Glutamatergic neuron (in vitro differentiated cells): ENCODE data around the gene DPP7. TPM values are rescaled to one million over a fixed set of nuclear protein-coding genes. Genes with fewer than 3 reads are reported as not detected.

Source experiments
- DNase-seq: peaks from one replicate; pipeline ENCODE4 v3.0.0; 2022
- H3K27ac Mint-ChIP-seq: one replicate; pipeline ENCODE4 v1.8.0; 2020; ENCODE audit warnings: mild to moderate bottlenecking, mixed read lengths, inconsistent platforms; ENCODE audit not compliant: unreplicated experiment
- H3K27me3 Mint-ChIP-seq: one replicate; pipeline ENCODE4 v1.8.0; 2020; ENCODE audit warnings: mild to moderate bottlenecking, moderate library complexity, mixed read lengths, inconsistent platforms; ENCODE audit not compliant: unreplicated experiment
- H3K36me3 Mint-ChIP-seq: one replicate; pipeline ENCODE4 v1.8.0; 2020; ENCODE audit warnings: mild to moderate bottlenecking, mixed read lengths, inconsistent platforms; ENCODE audit not compliant: unreplicated experiment
- H3K4me1 Mint-ChIP-seq: one replicate; pipeline ENCODE4 v1.8.0; 2020; ENCODE audit warnings: mild to moderate bottlenecking, low read depth, mixed read lengths, inconsistent platforms; ENCODE audit not compliant: unreplicated experiment
- H3K4me3 Mint-ChIP-seq: one replicate; pipeline ENCODE4 v1.8.0; 2020; ENCODE audit warnings: mild to moderate bottlenecking, mixed read lengths, inconsistent platforms; ENCODE audit not compliant: unreplicated experiment
- H3K9me3 Mint-ChIP-seq: one replicate; pipeline ENCODE4 v1.8.0; 2020; ENCODE audit warnings: mild to moderate bottlenecking, moderate library complexity, mixed read lengths, inconsistent platforms; ENCODE audit not compliant: unreplicated experiment
- CTCF ChIP-seq: fragments of 200-600 bp; sonication (generic); IDR thresholded peaks from one replicate; pipeline ENCODE4 v1.5.0; 2021; ENCODE audit not compliant: partially characterized antibody, unreplicated experiment
- total RNA-seq: library from RNA; stranded (reverse); fragmentation: NEBNext Ultra II Directional; extraction: Animal tissue kit (Norgen Biotek cat#: 25700); gene quantifications from one replicate; pipeline ENCODE4 v1.2.1, GENCODE V29; 2021; ENCODE audit not compliant: unreplicated experiment

The DPP7 gene
- total RNA-seq, 1 donor from 2014 or later, result 30.8 TPM

DNA sequence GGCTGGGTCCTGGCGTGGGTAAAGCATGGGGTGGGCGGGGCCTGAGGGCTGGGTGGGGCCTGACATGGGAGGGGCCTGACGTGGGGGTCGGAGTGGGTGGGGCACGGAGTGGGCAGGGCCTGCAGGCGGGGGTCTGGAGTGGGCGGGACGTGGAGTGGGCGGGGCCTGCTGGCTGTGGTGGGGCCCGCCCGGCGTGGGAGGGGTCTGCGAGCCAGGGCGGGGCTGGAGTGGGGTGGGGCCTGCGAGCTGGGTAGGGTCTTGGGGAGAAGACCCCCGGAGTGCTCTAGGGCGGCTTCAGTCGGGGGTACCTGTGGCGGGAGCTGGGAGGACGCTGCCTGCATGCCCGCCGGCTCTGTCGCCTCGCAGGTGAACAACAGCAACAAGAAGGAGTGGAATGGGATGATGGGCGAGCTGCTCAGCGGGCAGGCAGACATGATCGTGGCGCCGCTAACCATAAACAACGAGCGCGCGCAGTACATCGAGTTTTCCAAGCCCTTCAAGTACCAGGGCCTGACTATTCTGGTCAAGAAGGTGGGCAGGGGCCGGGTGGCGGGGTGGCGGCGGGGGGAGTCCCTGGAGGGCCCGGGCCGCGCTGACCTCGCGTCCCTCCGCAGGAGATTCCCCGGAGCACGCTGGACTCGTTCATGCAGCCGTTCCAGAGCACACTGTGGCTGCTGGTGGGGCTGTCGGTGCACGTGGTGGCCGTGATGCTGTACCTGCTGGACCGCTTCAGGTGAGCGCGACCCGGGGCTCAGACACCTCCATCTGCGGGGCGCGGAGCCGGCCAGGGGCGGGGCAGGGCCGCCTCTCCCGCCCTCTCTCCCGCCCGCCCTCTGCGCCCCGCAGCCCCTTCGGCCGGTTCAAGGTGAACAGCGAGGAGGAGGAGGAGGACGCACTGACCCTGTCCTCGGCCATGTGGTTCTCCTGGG is 47.3 kb upstream of the DPP7 start:
- DNase-seq, result no peak
- Mint-ChIP-seq H3K4me3 (peak overlapping the region; percentile 34), H3K36me3 (no peaks in the 10 kb centered on the region), H3K27ac (no peak overlapping the region), H3K4me1 (peaks cover 10% of the 10 kb centered on the region), H3K9me3 (peaks cover 5% of the 10 kb centered on the region), H3K27me3 (peaks cover 24% of the 10 kb centered on the region)
- no peak for TF ChIP-seq CTCF

DNA sequence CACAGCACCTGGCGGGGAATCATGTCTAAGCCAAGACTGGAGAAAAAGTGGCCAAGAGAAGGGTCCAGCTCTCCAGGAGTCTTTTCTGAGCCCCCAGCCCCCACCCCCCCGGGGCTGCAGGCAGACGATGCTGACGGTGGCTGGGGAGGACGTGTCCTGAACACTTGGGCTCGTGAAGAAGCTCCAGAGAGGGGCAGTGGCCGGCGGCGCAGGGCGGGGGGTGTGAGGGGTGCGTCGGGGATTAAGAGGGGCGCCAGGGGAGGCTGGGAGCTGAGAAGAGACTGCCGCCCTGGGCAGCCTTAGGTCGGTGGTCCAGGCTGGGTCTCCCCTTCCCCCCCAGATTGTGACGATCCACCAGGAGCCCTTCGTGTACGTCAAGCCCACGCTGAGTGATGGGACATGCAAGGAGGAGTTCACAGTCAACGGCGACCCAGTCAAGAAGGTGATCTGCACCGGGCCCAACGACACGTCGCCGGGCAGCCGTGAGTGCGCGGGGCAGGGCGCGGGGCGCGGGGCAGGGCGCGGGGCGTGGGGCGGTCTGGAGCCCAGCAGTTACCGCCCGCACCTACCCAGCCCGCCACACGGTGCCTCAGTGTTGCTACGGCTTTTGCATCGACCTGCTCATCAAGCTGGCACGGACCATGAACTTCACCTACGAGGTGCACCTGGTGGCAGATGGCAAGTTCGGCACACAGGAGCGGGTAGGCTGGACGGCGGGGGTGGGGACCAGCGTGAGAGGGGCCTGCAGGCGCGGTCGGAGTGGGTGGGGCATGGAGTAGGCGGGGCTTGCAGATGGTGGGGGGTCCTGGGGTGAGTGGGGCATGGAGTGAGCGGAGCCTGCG is 46.4 kb upstream of the DPP7 start:
- H3K27me3 Mint-ChIP-seq, result peaks cover 23% of the 10 kb centered on the region
- TF ChIP-seq CTCF, result no peak
- no peak for DNase-seq
- no peaks in the 10 kb centered on the region for H3K36me3 Mint-ChIP-seq
- peaks cover 10% of the 10 kb centered on the region for H3K4me1 Mint-ChIP-seq
- no peak overlapping the region for H3K4me3 Mint-ChIP-seq
- peaks cover 4% of the 10 kb centered on the region for H3K9me3 Mint-ChIP-seq
- H3K27ac Mint-ChIP-seq, result no peak overlapping the region

- peaks cover 4% of the 10 kb centered on the region for H3K9me3 Mint-ChIP-seq
These were observed 45.5 kb upstream of the DPP7 start for GRCh38 chr9:137160054-137160425.

GRCh38 chr9:137159105-137160053 is 44.8 kb upstream of the DPP7 start:
- peaks cover 10% of the 10 kb centered on the region for H3K4me1 Mint-ChIP-seq
- DNase-seq, result no peak
- H3K4me3 Mint-ChIP-seq, result peak overlapping the region; percentile 72
- peaks cover 4% of the 10 kb centered on the region for H3K9me3 Mint-ChIP-seq
- no peak for TF ChIP-seq CTCF
- peak overlapping the region; percentile 29 for H3K27ac Mint-ChIP-seq
- H3K36me3 Mint-ChIP-seq, result no peaks in the 10 kb centered on the region
- H3K27me3 Mint-ChIP-seq, result peaks cover 24% of the 10 kb centered on the region

More at GRCh38 chr9:137160054-137160425, 45.5 kb upstream of the DPP7 start:
- Mint-ChIP-seq H3K27me3 (peaks cover 24% of the 10 kb centered on the region), H3K4me3 (no peak overlapping the region), H3K27ac (no peak overlapping the region), H3K36me3 (no peaks in the 10 kb centered on the region), H3K4me1 (peaks cover 10% of the 10 kb centered on the region)
- DNase-seq, result no peak
- no peak for TF ChIP-seq CTCF
